Left ventricle myocardium inferior (tissue), 1 donor: Measurements from ENCODE around the gene ARHGEF10L. TPM values are rescaled to one million over a fixed set of nuclear protein-coding genes. Genes with fewer than 3 reads are reported as not detected.

Source experiments
- DNase-seq: peaks from one replicate; pipeline ENCODE4 v3.0.0-alpha.2; 2020
- H3K27ac ChIP-seq: fragments of 200-600 bp; replicated peaks from 2 replicates; pipeline ENCODE4 v1.8.0; 2021
- H3K27me3 ChIP-seq: fragments of 200-600 bp; 2 replicates; pipeline ENCODE4 v1.8.0; 2021; ENCODE audit warnings: low read depth
- H3K36me3 ChIP-seq: fragments of 200-600 bp; 2 replicates; pipeline ENCODE4 v1.8.0; 2021
- H3K4me1 ChIP-seq: fragments of 200-600 bp; 2 replicates; pipeline ENCODE4 v1.8.0; 2021
- H3K4me3 ChIP-seq: fragments of 200-600 bp; 2 replicates; pipeline ENCODE4 v1.8.0; 2021; ENCODE audit warnings: mild to moderate bottlenecking, moderate library complexity
- H3K9me3 ChIP-seq: fragments of 200-600 bp; replicated peaks from 2 replicates; pipeline ENCODE4 v1.8.0; 2021
- intact Hi-C: fragments of 100-400 bp; cut with micrococcal nuclease; formaldehyde crosslinking; loops from one replicate; pipeline ENCODE4 v1.11.0; 2022
- total RNA-seq: library from RNA; stranded (reverse); fragmentation: NEBNext Ultra II Directional; extraction: Animal tissue kit (Norgen Biotek cat#: 25700); gene quantifications from one replicate; pipeline ENCODE4 v1.2.1, GENCODE V29; 2021
- TF ChIP-seq, protein P1 (sequence below): fragments of 200-600 bp; IDR thresholded peaks from 2 replicates; pipeline ENCODE4 v1.8.0; 2021; ENCODE audit warnings: antibody characterized with exemption, mild to moderate bottlenecking, borderline replicate concordance
- donor health status: DM: no; HTN: yes; CAD: no; lungs with severe emphysema.

ARHGEF10L gene
- total RNA-seq, 1 donor from 2014 or later: 59.1 TPM

DNA sequence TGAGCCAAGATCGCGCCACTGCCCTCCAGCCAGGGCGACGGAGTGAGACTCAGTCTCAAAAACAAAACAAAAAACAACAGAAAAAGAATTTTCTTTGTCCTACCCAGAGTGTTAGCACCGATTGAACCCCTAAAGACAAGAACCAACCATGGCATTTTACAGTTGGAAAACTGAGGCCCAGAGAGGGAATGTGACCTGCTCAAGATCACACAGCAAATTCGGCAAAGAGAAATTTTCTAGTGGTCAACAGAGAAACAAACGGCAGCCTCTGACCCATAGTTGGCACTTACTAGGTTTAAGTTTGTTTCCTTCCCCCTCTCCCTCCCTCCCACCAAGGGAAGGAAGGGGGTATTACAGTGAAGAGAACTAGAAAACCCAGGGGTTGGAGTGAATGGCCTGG lies 195.1 kb downstream of the ARHGEF10L start:
- TF ChIP-seq, protein P1, sequence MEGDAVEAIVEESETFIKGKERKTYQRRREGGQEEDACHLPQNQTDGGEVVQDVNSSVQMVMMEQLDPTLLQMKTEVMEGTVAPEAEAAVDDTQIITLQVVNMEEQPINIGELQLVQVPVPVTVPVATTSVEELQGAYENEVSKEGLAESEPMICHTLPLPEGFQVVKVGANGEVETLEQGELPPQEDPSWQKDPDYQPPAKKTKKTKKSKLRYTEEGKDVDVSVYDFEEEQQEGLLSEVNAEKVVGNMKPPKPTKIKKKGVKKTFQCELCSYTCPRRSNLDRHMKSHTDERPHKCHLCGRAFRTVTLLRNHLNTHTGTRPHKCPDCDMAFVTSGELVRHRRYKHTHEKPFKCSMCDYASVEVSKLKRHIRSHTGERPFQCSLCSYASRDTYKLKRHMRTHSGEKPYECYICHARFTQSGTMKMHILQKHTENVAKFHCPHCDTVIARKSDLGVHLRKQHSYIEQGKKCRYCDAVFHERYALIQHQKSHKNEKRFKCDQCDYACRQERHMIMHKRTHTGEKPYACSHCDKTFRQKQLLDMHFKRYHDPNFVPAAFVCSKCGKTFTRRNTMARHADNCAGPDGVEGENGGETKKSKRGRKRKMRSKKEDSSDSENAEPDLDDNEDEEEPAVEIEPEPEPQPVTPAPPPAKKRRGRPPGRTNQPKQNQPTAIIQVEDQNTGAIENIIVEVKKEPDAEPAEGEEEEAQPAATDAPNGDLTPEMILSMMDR: no peak
- intact Hi-C loops: no loop called here
- Histone ChIP-seq H3K36me3 (no peaks in the 10 kb centered on the region), H3K27ac (no peak overlapping the region), H3K4me3 (no peak overlapping the region), H3K4me1 (no peaks in the 10 kb centered on the region), H3K27me3 (peaks cover 53% of the 10 kb centered on the region), H3K9me3 (no peaks in the 10 kb centered on the region)
- DNase-seq: no peak

DNA sequence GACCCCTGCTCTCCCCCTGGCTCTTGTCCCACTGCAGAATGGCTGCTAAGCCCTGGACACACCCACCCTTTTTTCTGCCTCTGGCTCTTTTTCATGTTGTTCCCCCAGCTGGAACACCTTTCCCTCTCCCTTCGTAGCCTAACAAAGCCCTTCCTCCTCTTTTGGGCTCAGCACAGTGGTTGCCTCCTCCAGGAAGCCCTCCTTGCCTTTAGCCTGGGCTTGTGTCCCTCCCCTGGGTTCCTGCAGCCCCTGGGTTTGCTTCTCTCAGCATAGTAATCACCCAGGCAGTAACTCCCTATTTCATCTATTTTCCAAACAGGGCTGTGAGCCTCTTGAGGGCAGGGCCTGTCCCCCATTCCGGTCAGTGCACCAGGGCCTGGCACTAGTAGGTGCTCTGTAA lies 195.8 kb downstream of the ARHGEF10L start:
- Histone ChIP-seq H3K27ac (no peak overlapping the region), H3K36me3 (no peaks in the 10 kb centered on the region), H3K4me3 (no peak overlapping the region), H3K9me3 (no peaks in the 10 kb centered on the region), H3K4me1 (no peaks in the 10 kb centered on the region), H3K27me3 (peaks cover 53% of the 10 kb centered on the region)
- TF ChIP-seq, protein P1: no peak
- no peak for DNase-seq
- intact Hi-C loops: no loop called here

DNA sequence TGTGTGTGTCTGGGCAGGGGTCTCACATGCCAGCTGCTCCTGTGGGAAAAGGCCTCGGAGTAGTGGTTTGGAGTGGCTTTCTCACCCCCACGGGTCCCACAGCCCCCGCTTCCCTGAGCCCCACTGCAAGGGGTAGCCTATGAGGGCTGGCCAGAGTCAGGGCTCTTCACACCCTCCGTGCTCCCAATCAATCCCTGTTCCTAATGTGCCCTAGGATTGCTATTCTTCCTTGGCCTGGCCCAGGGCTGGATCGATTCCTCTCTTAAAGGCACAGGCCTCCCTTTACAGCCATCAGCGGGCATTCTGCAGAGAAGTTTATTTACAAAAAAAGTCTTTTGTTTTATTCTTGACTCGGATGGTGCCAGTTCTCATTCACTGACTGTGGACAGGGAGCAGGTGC lies 196.3 kb downstream of the ARHGEF10L start:
- no peaks in the 10 kb centered on the region for H3K36me3 ChIP-seq
- intact Hi-C loops: no loop called here
- TF ChIP-seq, protein P1: no peak
- no peak overlapping the region for H3K27ac ChIP-seq
- no peaks in the 10 kb centered on the region for H3K9me3 ChIP-seq
- H3K4me1 ChIP-seq: no peaks in the 10 kb centered on the region
- no peak overlapping the region for H3K4me3 ChIP-seq
- H3K27me3 ChIP-seq: peaks cover 53% of the 10 kb centered on the region
- DNase-seq: no peak

DNA sequence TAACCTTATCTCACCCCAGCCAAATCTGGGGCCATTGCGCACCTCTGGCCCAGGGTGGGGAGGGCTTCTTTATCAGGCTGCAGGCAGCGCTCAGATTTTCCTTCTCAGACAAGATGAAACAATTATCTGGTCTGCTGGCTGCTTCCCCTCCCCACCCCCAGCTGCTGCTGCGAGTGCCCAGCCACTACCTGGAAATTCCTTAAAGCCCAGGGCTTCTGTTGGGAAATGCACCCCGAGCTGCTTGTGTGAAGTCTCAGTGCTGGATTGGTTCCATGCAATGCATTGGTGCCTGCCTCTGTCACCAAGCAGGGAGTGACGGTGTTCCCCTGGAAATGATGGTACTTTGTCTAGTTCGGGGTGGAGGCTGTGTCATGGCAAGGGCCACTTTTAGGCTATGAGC lies 197.1 kb downstream of the ARHGEF10L start:
- intact Hi-C loops: no loop called here
- no peak overlapping the region for H3K27ac ChIP-seq

DNA sequence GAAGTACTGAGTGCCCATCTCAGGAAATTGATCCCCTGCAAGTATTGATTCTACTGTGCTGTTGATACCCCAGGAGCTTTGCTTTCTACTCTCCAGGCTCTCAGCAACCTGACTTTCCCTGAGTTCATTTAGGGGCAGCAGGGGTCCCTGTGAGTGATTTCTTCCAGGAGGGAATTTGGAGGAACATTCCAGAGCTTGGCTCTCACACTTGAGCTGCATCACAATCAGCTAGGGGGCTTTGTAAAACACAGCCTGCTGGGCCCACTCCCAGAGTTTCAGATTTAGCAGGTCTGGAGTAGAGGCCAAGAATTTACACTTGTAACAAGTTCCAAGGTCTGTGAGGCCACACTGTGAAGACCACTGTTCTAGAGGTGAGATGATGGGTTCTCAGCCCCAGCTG lies 199.6 kb downstream of the ARHGEF10L start:
- peaks cover 9% of the 10 kb centered on the region for H3K4me1 ChIP-seq
- no peak overlapping the region for H3K27ac ChIP-seq
- H3K4me3 ChIP-seq: no peak overlapping the region
- H3K27me3 ChIP-seq: peaks cover 63% of the 10 kb centered on the region
- DNase-seq: no peak
- H3K9me3 ChIP-seq: no peaks in the 10 kb centered on the region
- TF ChIP-seq, protein P1: no peak
- no peaks in the 10 kb centered on the region for H3K36me3 ChIP-seq
- intact Hi-C loops: no loop called here

More for the DNA sequence above, 197.1 kb downstream of the ARHGEF10L start:
- Histone ChIP-seq H3K36me3 (no peaks in the 10 kb centered on the region), H3K4me3 (no peak overlapping the region), H3K4me1 (no peaks in the 10 kb centered on the region), H3K9me3 (no peaks in the 10 kb centered on the region), H3K27me3 (peaks cover 53% of the 10 kb centered on the region)
- no peak for DNase-seq
- TF ChIP-seq, protein P1: no peak

DNA sequence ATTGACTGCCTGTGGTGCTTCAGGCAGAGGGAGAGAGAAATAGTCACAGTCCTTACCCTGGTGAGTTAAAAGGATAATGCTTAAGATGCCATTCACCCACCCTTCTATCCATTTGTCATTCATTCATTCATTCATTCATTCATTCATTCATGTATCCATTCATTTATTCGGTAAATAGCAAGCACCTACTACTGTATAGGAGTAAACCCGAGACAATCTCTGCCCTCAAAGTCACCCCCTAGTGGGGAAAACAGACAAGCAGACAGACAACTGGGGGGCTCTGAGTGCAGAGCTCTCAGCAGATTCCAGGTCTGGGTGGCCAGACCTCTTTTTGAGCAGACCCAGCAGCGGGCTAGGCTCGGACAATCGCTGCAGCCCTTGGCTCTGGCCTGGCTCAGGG lies 201.6 kb downstream of the ARHGEF10L start:
- Histone ChIP-seq H3K9me3 (no peaks in the 10 kb centered on the region), H3K27ac (no peak overlapping the region), H3K27me3 (peaks cover 61% of the 10 kb centered on the region), H3K36me3 (no peaks in the 10 kb centered on the region), H3K4me3 (no peak overlapping the region), H3K4me1 (peaks cover 9% of the 10 kb centered on the region)
- TF ChIP-seq, protein P1: no peak
- intact Hi-C loops: no loop called here
- DNase-seq: no peak
